ENCODE data around the gene SQOR. TPM values are rescaled to one million over a fixed set of nuclear protein-coding genes. Genes with fewer than 3 reads are reported as not detected.

The SQOR gene
- total and polyA plus RNA-seq, 2 donors (not counting 1 experiment from before 2014, with no cell fraction given), result 81.5 to 129 TPM

DNA sequence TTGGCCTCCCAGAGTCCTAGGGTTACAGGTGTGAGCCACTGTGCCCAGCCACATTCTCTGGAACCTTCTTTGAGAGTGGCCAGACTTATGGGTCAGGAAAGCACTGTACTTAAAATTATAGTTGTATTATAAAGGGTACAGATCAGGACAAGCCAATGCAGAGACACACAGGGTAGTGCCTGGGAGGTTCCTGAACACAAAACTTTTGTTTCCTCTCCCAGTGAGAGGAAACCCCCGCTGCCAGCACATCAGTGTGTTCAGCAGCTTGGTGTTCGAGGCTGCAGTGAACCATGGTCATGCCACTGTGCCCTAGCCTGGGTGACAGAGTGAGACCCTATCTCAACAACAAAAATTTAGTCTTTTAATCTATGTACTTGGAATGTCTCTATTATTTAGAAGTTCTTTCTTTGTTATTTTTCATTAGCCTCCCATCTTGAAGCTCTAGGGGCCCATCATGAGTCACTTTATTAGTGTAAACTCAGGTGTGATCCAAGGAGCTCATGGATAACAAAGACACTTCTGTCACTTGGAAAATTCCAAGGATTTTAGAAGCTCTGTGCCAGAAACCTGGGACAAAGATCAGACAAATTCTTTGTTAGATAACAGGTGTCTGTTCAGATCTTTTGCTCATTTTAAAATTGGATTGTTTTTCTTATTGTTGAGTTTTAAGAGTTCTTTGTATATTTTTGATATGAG, 39.8 kb upstream of the SQOR start:
- no peak overlapping the region for H3K27ac ChIP-seq (ENCODE audit: insufficient read depth, low read length)

DNA sequence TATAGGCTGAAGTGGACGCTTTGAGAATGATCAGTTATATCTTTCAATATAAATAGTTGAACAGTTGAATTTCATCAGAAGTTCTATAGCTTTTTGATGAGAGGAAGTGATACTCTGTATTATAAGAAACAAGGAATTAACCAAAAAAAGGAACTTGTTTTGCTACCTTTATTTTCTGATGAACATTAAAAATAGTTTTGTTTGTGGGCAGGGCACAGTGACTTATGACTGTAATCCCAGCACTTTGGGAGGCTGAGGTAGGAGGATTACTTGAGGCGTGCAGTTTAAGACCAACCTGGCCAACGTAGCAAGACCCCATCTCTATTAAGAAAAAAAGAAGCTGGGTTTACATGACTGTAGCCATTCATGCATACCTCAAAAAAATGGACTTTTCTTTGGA, 30.9 kb upstream of the SQOR start:
- no peaks in the 10 kb centered on the region for H3K4me1 ChIP-seq (ENCODE audit: control insufficient read depth, extremely low read depth, insufficient read depth, low read length)
- H3K36me3 ChIP-seq (ENCODE audit: control insufficient read depth, insufficient read depth, low read length), result no peaks in the 10 kb centered on the region
- DNase-seq (ENCODE audit: low read depth in 2 of 2), result no peak
- no peak overlapping the region for H2AFZ ChIP-seq (ENCODE audit: low read length)
- H3K27me3 ChIP-seq (ENCODE audit: control insufficient read depth, insufficient read depth, low read length), result no peaks in the 10 kb centered on the region
- no peaks in the 10 kb centered on the region for H4K20me1 ChIP-seq (ENCODE audit: control insufficient read depth, extremely low read depth, insufficient read depth, low read length)
- H3K27ac ChIP-seq (ENCODE audit: insufficient read depth, low read length), result no peak overlapping the region
- H3K9me3 ChIP-seq (ENCODE audit: control insufficient read depth, insufficient read depth, low read depth, low read length), result no peaks in the 10 kb centered on the region
- H3K79me2 ChIP-seq (ENCODE audit: control insufficient read depth, insufficient read depth, low read length), result peaks cover 4% of the 10 kb centered on the region
- no peak overlapping the region for H3K4me3 ChIP-seq (replicated peaks in 1 of 4; ENCODE audit: control extremely low read depth in 1 of 4, insufficient read depth in 1 of 4, low read depth in 3 of 4, low read length in 4 of 4)
- no peak overlapping the region for H3K4me2 ChIP-seq (ENCODE audit: extremely low read depth, insufficient read depth, low read length)
- H3K9ac ChIP-seq (ENCODE audit: insufficient read depth, low read length), result no peak overlapping the region
- TF ChIP-seq, protein P1, sequence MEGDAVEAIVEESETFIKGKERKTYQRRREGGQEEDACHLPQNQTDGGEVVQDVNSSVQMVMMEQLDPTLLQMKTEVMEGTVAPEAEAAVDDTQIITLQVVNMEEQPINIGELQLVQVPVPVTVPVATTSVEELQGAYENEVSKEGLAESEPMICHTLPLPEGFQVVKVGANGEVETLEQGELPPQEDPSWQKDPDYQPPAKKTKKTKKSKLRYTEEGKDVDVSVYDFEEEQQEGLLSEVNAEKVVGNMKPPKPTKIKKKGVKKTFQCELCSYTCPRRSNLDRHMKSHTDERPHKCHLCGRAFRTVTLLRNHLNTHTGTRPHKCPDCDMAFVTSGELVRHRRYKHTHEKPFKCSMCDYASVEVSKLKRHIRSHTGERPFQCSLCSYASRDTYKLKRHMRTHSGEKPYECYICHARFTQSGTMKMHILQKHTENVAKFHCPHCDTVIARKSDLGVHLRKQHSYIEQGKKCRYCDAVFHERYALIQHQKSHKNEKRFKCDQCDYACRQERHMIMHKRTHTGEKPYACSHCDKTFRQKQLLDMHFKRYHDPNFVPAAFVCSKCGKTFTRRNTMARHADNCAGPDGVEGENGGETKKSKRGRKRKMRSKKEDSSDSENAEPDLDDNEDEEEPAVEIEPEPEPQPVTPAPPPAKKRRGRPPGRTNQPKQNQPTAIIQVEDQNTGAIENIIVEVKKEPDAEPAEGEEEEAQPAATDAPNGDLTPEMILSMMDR (conservative IDR thresholded peaks at IDR 0.05 in 1 of 2, IDR thresholded peaks at IDR 0.05 in 1 of 2; ENCODE audit: low read depth in 1 of 2, low read length in 2 of 2), result no peak
- no peak for TF ChIP-seq EZH2 (IDR thresholded peaks at IDR 0.05; ENCODE audit: low read length, missing control alignments)

More for the DNA sequence above, 39.8 kb upstream of the SQOR start:
- Histone ChIP-seq H3K36me3 (ENCODE audit: control insufficient read depth, insufficient read depth, low read length) (peaks cover 1% of the 10 kb centered on the region), H3K79me2 (ENCODE audit: control insufficient read depth, insufficient read depth, low read length) (peaks cover 32% of the 10 kb centered on the region), H3K27me3 (ENCODE audit: control insufficient read depth, insufficient read depth, low read length) (no peaks in the 10 kb centered on the region), H2AFZ (ENCODE audit: low read length) (no peak overlapping the region), H4K20me1 (ENCODE audit: control insufficient read depth, extremely low read depth, insufficient read depth, low read length) (peaks cover 3% of the 10 kb centered on the region), H3K4me1 (ENCODE audit: control insufficient read depth, extremely low read depth, insufficient read depth, low read length) (no peaks in the 10 kb centered on the region), H3K9ac (ENCODE audit: insufficient read depth, low read length) (no peak overlapping the region), H3K4me2 (ENCODE audit: extremely low read depth, insufficient read depth, low read length) (no peak overlapping the region), H3K9me3 (ENCODE audit: control insufficient read depth, insufficient read depth, low read depth, low read length) (no peaks in the 10 kb centered on the region), H3K4me3 (replicated peaks in 1 of 4; ENCODE audit: control extremely low read depth in 1 of 4, insufficient read depth in 1 of 4, low read depth in 3 of 4, low read length in 4 of 4) (no peak overlapping the region)
- DNase-seq (ENCODE audit: low read depth in 2 of 2), result no peak
- no peak for TF ChIP-seq EZH2 (IDR thresholded peaks at IDR 0.05; ENCODE audit: low read length, missing control alignments)
- TF ChIP-seq, protein P1 (conservative IDR thresholded peaks at IDR 0.05 in 1 of 2, IDR thresholded peaks at IDR 0.05 in 1 of 2; ENCODE audit: low read depth in 1 of 2, low read length in 2 of 2), result no peak

DNA sequence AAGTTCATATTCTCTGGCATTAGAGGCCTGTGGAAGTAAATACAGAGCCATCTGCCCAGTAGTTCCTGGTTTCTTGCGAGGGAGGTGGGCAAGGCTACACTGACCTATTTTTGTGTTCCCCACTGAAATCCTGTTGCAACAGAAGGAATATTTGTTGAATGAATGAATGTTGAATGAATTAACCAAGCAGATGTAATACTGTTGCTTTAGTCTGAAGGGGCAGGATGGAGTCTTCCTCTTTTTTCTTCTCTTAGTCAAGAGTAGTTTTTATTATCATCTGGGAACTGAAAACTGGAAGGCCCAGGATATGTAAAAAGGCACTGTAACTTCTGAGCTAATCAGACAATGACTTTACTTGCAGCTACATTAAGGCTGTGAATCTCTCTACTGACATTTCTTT, 30.5 kb upstream of the SQOR start:
- no peak for DNase-seq (ENCODE audit: low read depth in 2 of 2)

More for the DNA sequence above, 30.5 kb upstream of the SQOR start:
- Histone ChIP-seq H2AFZ (ENCODE audit: low read length) (no peak overlapping the region), H3K4me3 (replicated peaks in 1 of 4; ENCODE audit: control extremely low read depth in 1 of 4, insufficient read depth in 1 of 4, low read depth in 3 of 4, low read length in 4 of 4) (no peak overlapping the region), H3K4me1 (ENCODE audit: control insufficient read depth, extremely low read depth, insufficient read depth, low read length) (no peaks in the 10 kb centered on the region), H3K9me3 (ENCODE audit: control insufficient read depth, insufficient read depth, low read depth, low read length) (no peaks in the 10 kb centered on the region), H3K79me2 (ENCODE audit: control insufficient read depth, insufficient read depth, low read length) (peaks cover 4% of the 10 kb centered on the region), H3K4me2 (ENCODE audit: extremely low read depth, insufficient read depth, low read length) (no peak overlapping the region), H3K27ac (ENCODE audit: insufficient read depth, low read length) (no peak overlapping the region), H4K20me1 (ENCODE audit: control insufficient read depth, extremely low read depth, insufficient read depth, low read length) (no peaks in the 10 kb centered on the region), H3K36me3 (ENCODE audit: control insufficient read depth, insufficient read depth, low read length) (no peaks in the 10 kb centered on the region), H3K27me3 (ENCODE audit: control insufficient read depth, insufficient read depth, low read length) (no peaks in the 10 kb centered on the region), H3K9ac (ENCODE audit: insufficient read depth, low read length) (no peak overlapping the region)
- TF ChIP-seq, protein P1 (conservative IDR thresholded peaks at IDR 0.05 in 1 of 2, IDR thresholded peaks at IDR 0.05 in 1 of 2; ENCODE audit: low read depth in 1 of 2, low read length in 2 of 2), result no peak
- TF ChIP-seq EZH2 (IDR thresholded peaks at IDR 0.05; ENCODE audit: low read length, missing control alignments), result no peak
